MCF 10A (cell line): Measurements from ENCODE around the gene TMEM238. TPM values are rescaled to one million over a fixed set of nuclear protein-coding genes. Genes with fewer than 3 reads are reported as not detected.

Experiments
- Bru-seq: library from RNA; stranded (reverse); fragments of 400-500 nt; gene quantifications from one replicate; lab custom pipeline; 2021; lab: Mats Ljungman, UMichigan
- BruChase-seq, 2 experiments: library from RNA; stranded (reverse); fragments of 400-500 nt; gene quantifications; one replicate each; lab custom pipeline; 2021; lab: Mats Ljungman, UMichigan
- BruUV-seq: library from RNA; stranded (reverse); fragments of 400-500 nt; replicated peaks from 2 replicates; lab custom pipeline; 2021; lab: Mats Ljungman, UMichigan
- CTCF ChIA-PET: fragments of 300-600 bp; sonication (Branson Sonifier 250); formaldehyde crosslinking; extraction: SDS; loops from one replicate; lab custom pipeline; 2021; ENCODE audit warnings: antibody characterized with exemption, inconsistent platforms; lab: Yijun Ruan, JAX
- POLR2A ChIA-PET: fragments of 300-600, 350-650 bp; sonication (Branson Sonifier 250); formaldehyde crosslinking; extraction: SDS; loops from one replicate; lab custom pipeline; 2020; ENCODE audit warnings: antibody characterized with exemption, inconsistent platforms; lab: Yijun Ruan, JAX
- DNase-seq: peaks from one replicate; pipeline ENCODE4 v3.0.0-alpha.2; 2018; ENCODE audit not compliant: unreplicated experiment
- H3K27ac Mint-ChIP-seq: one replicate; pipeline ENCODE4 v1.8.0; 2022; ENCODE audit warnings: mild to moderate bottlenecking, low read depth, mixed read lengths; ENCODE audit not compliant: unreplicated experiment
- H3K27me3 Mint-ChIP-seq: one replicate; pipeline ENCODE4 v1.8.0; 2022; ENCODE audit warnings: mixed read lengths; ENCODE audit not compliant: insufficient read depth, unreplicated experiment
- H3K36me3 Mint-ChIP-seq: one replicate; pipeline ENCODE4 v1.8.0; 2022; ENCODE audit warnings: mild to moderate bottlenecking, moderate library complexity, mixed read lengths; ENCODE audit not compliant: insufficient read depth, unreplicated experiment
- H3K4me1 Mint-ChIP-seq: one replicate; pipeline ENCODE4 v1.8.0; 2022; ENCODE audit warnings: mixed read lengths; ENCODE audit not compliant: insufficient read depth, unreplicated experiment
- H3K4me3 Mint-ChIP-seq: one replicate; pipeline ENCODE4 v1.8.0; 2022; ENCODE audit warnings: mild to moderate bottlenecking, moderate library complexity, mixed read lengths; ENCODE audit not compliant: unreplicated experiment
- H3K9me3 Mint-ChIP-seq: one replicate; pipeline ENCODE4 v1.8.0; 2022; ENCODE audit warnings: mixed read lengths; ENCODE audit not compliant: unreplicated experiment
- CTCF ChIP-seq: fragments of 200-600 bp; IDR thresholded peaks from one replicate; pipeline ENCODE4 v1.8.0; 2022; ENCODE audit warnings: antibody characterized with exemption, mild to moderate bottlenecking; ENCODE audit not compliant: unreplicated experiment
- intact Hi-C: fragments of 100-400 bp; cut with micrococcal nuclease; formaldehyde crosslinking; loops from 2 replicates; pipeline ENCODE4 v1.14.1; 2022
- long read RNA-seq: library from polyadenylated mRNA; stranded (forward); transcript quantifications from one replicate; pipeline ENCODE4 v2.0.0, GENCODE V29; 2022
- total RNA-seq: library from RNA; stranded (reverse); gene quantifications from 2 replicates; pipeline ENCODE4 v1.2.3, GENCODE V29; 2022

Gene TMEM238
- total RNA-seq = 10.6 and 14.9 TPM in 2 replicates
- percentile 35 among the genes with signal in this experiment for Bru-seq, nascent RNA
- percentile 34 among the genes with signal in this experiment for BruChase-seq, experiment 1, labeled RNA remaining after a 6-hour chase
- BruChase-seq, experiment 2, labeled RNA remaining after a 2-hour chase = percentile 41 among the genes with signal in this experiment
- long read RNA-seq, transcript TMEM238-201 (2 exons, 1,000 nt) = major isoform, 47 of 48 reads
- long read RNA-seq, partial matches to known transcripts = 0 of 48 reads
- long read RNA-seq, other reads (novel, unspliced or antisense) = 1 of 48 reads

DNA sequence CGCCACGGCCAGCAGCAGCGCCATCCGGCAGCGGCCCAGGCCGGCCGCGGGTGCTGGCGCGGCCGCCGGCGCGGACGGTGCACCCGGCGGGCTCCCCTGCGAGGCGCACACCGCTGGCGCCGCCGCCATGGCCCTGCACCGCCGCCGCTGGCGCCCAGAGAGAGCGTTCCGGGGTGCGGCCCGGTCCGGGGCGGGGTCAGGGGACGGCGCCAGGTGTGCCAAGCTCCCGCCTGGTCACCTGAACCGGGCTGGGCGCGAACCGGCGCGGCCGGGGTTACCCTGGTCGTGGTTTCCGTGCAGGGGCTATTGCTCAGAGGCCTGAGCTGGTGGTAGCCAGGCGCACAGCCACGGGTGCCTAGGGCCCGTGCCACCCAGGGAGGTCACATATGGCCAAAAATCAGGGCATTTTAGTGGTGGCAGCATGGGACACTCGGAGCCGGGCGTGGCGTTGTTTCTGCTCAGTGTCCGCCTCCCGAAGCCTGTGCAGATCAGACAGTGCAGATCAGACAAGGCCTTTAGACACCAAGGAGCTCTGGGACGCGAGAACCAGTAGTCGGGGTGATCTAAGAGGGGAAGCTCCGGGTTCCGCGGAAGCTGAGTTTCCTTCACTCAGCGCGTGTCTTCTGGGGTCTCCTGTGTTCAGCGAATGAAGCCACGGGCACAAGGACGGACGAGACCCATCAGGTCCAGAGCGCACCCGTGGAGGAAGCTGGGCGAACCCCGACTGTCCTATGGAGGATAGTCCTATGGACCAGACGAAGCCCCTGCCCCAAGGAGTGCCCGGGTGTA, at the start of gene TMEM238:
Gene TMEM238 (minus strand): TSS at position 162 of the 789 bp plus-strand sequence. CDS start 33 bp downstream, at position 129.
- H3K27ac Mint-ChIP-seq = peak within 1 kb of the TSS; percentile 93
- ChIA-PET CTCF (interaction anchor here (0.6 to 3.4 kb wide), 25 partner anchors 9 to 296 kb away, joined by 3 to 61 read pairs (median 4); partner anchors contain the start of genes DNAAF3 and ZNF628), POLR2A (interaction anchor here (0.6 to 6.1 kb wide), 36 partner anchors 8 to 321 kb away, joined by 3 to 98 read pairs (median 6); partner anchors contain the start of genes FIZ1, HSPBP1, ISOC2 and KMT5C)
- no peaks in the 10 kb centered on the region for H3K9me3 Mint-ChIP-seq
- peak; percentile 48 for DNase-seq
- H3K4me3 Mint-ChIP-seq = peak within 1 kb of the TSS; percentile 89
- TF ChIP-seq CTCF = no peak
- H3K27me3 Mint-ChIP-seq = no peaks in the 10 kb centered on the region
- intact Hi-C loops = loop anchor here (2.0 kb wide), 1 partner anchor 92 kb away; no protein-coding TSS in a partner anchor
- peaks cover 34% of the 10 kb centered on the region for H3K4me1 Mint-ChIP-seq
- peaks cover 49% of the 10 kb centered on the region for H3K36me3 Mint-ChIP-seq
- no TSS peak for BruUV-seq

DNA sequence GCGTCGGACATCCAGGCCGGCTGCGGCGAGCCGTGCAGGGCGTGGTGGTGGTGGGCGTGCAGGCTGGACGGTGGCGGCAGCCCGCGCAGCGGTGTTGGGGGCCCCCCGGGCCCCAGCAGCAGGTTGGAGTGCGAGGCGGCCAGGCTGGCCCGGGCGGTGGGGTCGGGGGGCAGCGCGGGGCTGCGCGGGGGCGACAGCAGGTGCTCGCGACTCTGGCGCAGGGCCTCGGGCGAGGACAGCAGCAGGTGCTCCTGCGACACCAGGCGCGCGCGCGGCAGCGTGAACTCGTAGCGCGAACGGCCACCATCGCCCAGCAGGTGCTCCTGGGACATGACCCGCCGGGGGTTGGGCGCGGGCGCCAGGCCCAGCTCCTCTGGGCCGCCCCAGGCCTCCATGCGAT, 49.2 kb upstream of the TMEM238 start:
- ChIA-PET POLR2A (no interaction called here), CTCF (no interaction called here)
- BruUV-seq = no TSS peak
- H3K27me3 Mint-ChIP-seq = no peaks in the 10 kb centered on the region
- H3K36me3 Mint-ChIP-seq = no peaks in the 10 kb centered on the region
- no peak for DNase-seq
- no peak overlapping the region for H3K27ac Mint-ChIP-seq
- H3K4me3 Mint-ChIP-seq = no peak overlapping the region
- TF ChIP-seq CTCF = no peak
- H3K9me3 Mint-ChIP-seq = no peaks in the 10 kb centered on the region
- peaks cover 6% of the 10 kb centered on the region for H3K4me1 Mint-ChIP-seq
- intact Hi-C loops = loop anchor here (2.0 kb wide), 1 partner anchor 14 kb away; no protein-coding TSS in a partner anchor

DNA sequence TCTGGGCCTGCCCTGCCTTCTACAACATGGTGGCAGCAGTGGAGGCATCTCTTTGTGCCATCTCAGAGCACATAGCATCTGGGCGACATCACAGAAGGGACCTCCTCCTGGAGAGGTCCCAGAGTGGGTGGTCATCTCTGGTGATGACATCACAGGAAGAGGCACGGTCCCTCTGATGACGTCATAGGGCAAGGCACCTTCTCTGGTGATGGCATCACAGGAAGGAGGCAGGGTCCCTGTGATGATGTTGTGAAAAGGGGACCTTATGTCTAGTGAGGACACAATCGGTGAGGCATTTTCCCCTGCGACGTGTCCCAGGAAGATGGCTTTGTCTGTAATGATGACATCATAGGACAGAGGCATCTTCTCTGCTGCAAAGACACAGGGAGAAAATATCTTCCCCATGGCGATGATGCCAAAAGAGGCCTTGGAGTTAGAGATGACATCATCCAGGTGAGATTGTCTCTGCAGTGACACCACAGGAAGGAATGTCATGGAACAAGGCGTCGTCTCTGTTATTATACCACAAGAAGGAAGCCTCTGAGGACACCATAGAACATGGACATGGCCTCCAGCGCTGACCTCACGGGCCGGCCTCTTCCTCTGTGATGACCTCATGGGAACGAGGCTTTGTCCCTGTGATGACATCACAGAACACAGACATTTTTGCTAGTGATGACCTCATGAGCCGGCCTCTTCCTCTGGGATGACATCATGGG, 48.3 kb upstream of the TMEM238 start:
- BruUV-seq = no TSS peak
- intact Hi-C loops = loop anchor here (2.0 kb wide), 1 partner anchor 14 kb away; no protein-coding TSS in a partner anchor
- Mint-ChIP-seq H3K36me3 (no peaks in the 10 kb centered on the region), H3K9me3 (no peaks in the 10 kb centered on the region), H3K4me1 (peaks cover 3% of the 10 kb centered on the region), H3K4me3 (no peak overlapping the region), H3K27ac (no peak overlapping the region), H3K27me3 (no peaks in the 10 kb centered on the region)
- CTCF ChIA-PET = no interaction called here
- DNase-seq = no peak
- no peak for TF ChIP-seq CTCF
- POLR2A ChIA-PET = no interaction called here
